ENCODE results near the gene JAG1.

DNA sequence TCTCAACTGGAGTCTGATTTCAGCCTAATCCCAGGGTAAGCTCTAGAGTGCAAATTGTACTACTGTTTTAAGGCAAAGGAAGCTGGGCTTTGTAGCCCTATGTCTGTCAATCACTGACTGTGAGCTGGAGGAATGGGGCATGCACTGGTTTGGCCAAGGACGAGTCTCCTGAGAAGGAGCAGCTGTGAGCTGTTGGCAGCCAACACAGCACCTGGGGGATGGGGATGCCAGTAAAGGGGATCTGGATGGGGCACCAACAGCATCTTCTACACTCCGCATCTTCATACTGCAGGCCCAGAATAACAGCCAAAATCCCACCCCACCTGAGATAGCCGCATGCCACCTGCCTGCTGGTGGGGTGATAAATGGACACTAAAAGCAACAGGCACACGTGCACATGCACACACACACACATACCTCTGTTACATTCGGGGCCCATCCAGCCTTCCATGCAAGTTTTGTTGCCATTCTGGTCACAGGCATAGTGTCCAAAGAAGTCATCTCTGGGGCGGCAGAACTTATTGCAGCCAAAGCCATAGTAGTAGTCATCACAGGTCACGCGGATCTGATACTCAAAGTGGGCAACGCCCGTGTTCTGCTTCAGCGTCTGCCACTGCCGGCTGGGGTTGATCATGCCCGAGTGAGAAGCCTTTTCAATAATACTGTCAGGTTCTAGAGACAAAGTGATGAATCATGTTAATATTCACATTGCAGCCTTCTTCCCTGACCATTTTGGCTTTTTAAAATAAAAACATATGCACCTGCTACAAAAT lies 15.6 kb downstream of the JAG1 start:
- TF ChIP-seq, protein P1, sequence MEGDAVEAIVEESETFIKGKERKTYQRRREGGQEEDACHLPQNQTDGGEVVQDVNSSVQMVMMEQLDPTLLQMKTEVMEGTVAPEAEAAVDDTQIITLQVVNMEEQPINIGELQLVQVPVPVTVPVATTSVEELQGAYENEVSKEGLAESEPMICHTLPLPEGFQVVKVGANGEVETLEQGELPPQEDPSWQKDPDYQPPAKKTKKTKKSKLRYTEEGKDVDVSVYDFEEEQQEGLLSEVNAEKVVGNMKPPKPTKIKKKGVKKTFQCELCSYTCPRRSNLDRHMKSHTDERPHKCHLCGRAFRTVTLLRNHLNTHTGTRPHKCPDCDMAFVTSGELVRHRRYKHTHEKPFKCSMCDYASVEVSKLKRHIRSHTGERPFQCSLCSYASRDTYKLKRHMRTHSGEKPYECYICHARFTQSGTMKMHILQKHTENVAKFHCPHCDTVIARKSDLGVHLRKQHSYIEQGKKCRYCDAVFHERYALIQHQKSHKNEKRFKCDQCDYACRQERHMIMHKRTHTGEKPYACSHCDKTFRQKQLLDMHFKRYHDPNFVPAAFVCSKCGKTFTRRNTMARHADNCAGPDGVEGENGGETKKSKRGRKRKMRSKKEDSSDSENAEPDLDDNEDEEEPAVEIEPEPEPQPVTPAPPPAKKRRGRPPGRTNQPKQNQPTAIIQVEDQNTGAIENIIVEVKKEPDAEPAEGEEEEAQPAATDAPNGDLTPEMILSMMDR (IDR thresholded peaks at IDR 0.05), result no peak
- no peak for TF ChIP-seq POLR2A (IDR thresholded peaks at IDR 0.05)
